Posterior cingulate gyrus (tissue), 11 donors: Measurements from ENCODE around the gene SIRPD.
"Not testable (repeated sequence)": the region's sequence is repeated elsewhere in the genome, so short reads cannot be mapped to it uniquely, and the experiment has no call there.

Source experiments
- DNase-seq, 10 donors: peaks; one replicate each; pipeline versions ENCODE4 v3.0.0 to v3.0.0-alpha.2; 2020 to 2021; ENCODE audit warnings: mixed read lengths in 3 of 10
- intact Hi-C: fragments of 100-400 bp; cut with DNase I; formaldehyde crosslinking; loops from one replicate; pipeline ENCODE4 v1.15.1; 2023

SIRPD gene

DNA sequence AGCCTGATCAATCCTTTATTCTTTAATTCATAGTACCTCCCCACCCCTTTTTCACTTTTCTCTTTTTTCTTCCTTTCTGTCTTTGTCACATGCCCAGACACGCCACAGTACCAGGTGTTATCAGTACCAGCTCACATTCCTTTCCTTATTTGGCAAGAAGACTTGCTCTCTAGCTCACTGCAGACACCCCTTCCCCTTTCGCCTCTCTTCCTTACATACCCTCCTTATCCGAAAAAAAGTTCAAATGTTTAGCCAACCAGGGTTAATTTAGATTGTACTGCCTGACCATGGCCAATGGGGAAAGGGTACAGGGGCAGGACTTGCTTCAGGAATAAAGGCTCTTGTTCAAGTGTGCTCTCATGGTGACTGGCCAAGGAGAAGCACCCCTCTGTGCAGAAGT lies 57.0 kb downstream of the SIRPD start:
- intact Hi-C loops, result no loop called here
- no peak for DNase-seq

GRCh38 chr20:1499528-1500420 lies 57.7 kb downstream of the SIRPD start:
- no peak for DNase-seq
- intact Hi-C loops, result no loop called here

DNA sequence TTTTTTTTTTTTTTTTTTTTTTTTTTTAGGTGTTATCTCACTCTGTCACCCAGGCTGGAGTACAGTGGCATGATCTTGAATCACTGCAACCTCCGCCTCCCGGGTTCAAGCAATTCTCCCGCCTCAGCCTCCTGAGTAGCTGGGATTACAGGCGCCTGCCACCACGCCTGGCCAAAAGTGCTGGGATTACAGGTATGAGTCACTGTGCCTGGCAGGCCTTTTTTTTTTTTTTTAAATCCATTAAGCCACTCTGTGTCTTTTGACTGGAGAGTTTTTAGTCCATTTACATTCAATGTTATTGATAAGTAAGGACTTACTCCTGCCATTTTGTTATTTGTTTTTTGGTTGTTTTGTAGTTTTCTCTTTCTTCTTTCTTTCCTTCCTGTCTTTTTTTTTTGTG lies 60.1 kb downstream of the SIRPD start:
- intact Hi-C loops, DNase-seq: not testable (repeated sequence)

GRCh38 chr20:1496930-1497329 lies 60.6 kb downstream of the SIRPD start:
- intact Hi-C loops, result no loop called here
- DNase-seq, result no peak

- no peak for DNase-seq
- intact Hi-C loops, result no loop called here
Measured at GRCh38 chr20:1494436-1494835, 63.1 kb downstream of the SIRPD start.

DNA sequence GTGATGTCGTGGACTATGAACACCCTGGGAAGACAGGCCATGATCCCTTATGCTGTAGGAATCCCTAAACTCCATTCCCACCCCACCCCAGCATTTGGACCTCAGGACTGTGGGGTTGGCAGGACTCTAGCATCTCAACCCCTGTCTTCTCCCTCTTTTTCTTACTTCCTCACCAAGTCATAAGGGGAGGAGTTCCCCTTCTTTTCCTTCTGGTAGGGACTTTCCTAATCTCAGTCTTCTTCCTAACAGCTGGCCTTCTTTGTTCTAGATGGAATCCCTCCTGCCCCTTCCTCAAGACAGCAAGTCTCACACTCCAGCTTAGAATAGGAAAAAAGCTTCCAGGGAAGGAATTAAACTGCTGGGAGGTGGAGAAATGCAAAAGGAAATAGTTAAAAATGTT lies 64.0 kb downstream of the SIRPD start:
- intact Hi-C loops, result no loop called here
- no peak for DNase-seq

GRCh38 chr20:1491860-1492642 lies 65.5 kb downstream of the SIRPD start:
- intact Hi-C loops, result no loop called here
- peak in 1 of 10 donors; percentile 21 for DNase-seq

- peak in 2 of 10 donors; percentile 24 to 84 for DNase-seq
- intact Hi-C loops, result no loop called here
Measured at GRCh38 chr20:1491281-1491840, 66.1 kb downstream of the SIRPD start, which contains the start of gene SIRPB2. Gene SIRPB2, minus strand, starts transcription at chr20:1491420. Its CDS starts 61 bp downstream, at chr20:1491359.

GRCh38 chr20:1490643-1491195 lies 66.8 kb downstream of the SIRPD start:
- peak in 1 of 10 donors; percentile 34 for DNase-seq
- intact Hi-C loops, result no loop called here

DNA sequence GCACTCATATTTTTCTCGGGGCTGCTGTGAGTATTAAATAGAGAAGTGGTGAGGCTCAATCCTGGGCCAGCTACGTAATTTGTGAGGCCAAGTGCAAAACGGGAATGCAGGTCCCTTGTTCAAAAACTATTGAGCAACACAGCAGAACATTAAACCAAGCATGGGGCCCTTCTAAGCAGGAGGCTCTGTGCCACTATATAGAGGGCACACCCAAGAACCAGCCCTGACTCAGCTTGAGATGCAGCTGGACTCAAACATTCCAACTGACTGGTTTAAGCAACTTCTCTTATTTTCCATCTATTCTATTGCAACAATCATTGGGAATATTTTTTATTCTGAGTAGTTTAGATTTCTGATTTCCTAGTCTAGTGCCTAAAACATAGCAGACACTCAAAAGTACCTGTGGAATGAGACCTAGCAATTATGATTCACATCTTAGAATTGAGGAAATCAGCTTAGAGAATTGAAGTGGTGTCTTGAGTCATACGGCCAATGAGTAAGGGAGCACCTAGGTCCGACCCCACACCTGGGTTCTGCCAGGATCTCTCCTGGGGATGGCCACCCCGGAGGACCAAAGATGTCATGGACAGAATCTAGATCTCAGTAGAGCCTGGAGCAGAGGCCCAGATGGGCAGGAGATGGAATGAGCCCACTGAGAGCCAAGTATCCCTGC lies 67.6 kb downstream of the SIRPD start:
- intact Hi-C loops, result no loop called here
- no peak for DNase-seq

- intact Hi-C loops, result no loop called here
- DNase-seq, result no peak
Measured at GRCh38 chr20:1489325-1489724, 68.2 kb downstream of the SIRPD start.

DNA sequence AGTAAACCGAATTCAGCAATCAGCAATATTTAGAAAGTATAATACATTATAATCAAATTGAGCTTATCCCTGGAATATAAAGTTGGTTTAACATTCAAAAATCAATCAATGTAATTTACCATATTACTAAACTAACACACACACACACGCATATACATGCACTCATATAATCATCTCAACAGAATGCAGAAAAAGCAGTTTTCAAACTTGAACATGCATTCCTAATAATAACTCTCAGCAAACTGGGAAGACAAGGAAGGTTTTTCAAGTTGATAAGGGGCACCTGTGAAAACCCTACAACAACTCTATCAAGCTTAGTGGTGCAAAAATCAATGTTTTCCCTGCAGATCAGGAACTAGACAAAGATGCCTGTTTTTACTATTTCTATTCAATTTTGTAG lies 70.9 kb downstream of the SIRPD start:
- intact Hi-C loops, result no loop called here
- DNase-seq, result no peak

DNA sequence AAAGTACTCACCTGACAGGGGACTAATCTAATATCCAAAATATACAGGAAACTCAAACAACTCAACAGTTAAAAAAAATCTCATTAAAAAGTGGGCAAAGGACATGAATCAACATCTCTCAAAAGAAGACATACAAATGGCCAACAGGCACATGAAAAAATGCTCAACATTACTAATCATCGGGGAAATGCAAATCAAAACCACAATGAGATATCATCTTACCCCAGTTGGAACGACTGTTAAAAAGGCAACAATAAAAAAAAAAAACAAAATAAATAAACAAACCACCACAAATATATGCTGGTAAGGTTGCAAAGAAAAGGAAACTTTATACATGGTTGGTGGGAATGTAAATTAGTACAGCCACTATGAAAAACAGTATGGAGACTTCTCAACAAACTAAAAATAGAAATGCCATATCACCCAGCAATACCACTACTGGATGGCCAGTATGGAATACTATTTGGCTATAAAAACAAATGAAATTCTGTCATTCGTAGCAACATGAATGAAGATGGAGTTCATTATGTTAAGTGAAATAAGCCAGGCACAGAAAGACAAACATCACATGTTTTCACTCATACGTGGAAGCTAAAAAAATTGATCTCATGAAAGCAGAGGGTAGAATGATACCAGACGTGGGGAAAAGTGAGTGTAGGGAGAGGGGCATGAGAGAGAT lies 72.9 kb downstream of the SIRPD start:
- DNase-seq, result no peak
- intact Hi-C loops, result no loop called here
